Erythroblast (primary cell): Measurements from ENCODE around the gene ABI3.

Source experiments
- GATA1 ChIP-seq: IDR thresholded peaks from 2 replicates; pipeline ENCODE4 v1.6.1; 2011; ENCODE audit warnings: low read depth, mild to moderate bottlenecking, control low read depth, low read length, moderate library complexity
- POLR2A ChIP-seq: IDR thresholded peaks from 2 replicates; pipeline ENCODE4 v1.6.1; 2011; ENCODE audit warnings: mild to moderate bottlenecking, low read length

DNA sequence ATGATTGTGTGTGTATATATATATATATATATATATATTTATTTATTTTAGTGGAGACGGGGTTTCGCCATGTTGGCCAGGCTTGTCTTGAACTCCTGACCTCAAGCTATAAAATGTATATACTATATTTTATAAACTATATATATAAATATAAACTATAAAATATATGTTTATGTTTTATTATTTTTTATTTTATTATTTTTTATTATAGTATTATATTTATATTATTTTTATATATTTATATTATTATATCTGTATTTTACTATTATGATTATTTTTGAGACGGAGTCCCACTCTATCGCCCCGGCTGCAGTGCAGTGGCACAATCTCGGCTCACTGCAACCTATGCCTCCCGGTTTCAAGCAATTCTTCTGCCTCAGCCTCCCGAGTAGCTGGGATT, 30.5 kb downstream of the ABI3 start:
- TF ChIP-seq POLR2A = no peak
- no peak for TF ChIP-seq GATA1
